ENCODE results near the gene CNKSR3. TPM values are rescaled to one million over a fixed set of nuclear protein-coding genes. Genes with fewer than 3 reads are reported as not detected.

CNKSR3 gene
- total and polyA plus RNA-seq, 2 experiments from 2014 or later = 1.9 to 5.7 TPM

- ATAC-seq (no peak), DNase-seq (ENCODE audit: low spot score) (no peak)
- no peaks in the 10 kb centered on the region for H3K36me3 ChIP-seq (ENCODE audit: insufficient read depth)
- no peaks in the 10 kb centered on the region for H3K79me2 ChIP-seq (replicated peaks; ENCODE audit: insufficient read depth)
- H2AFZ ChIP-seq = no peak overlapping the region
- no peaks in the 10 kb centered on the region for H3F3A ChIP-seq (replicated peaks; ENCODE audit: low read depth)
- H4K20me1 ChIP-seq (replicated peaks; ENCODE audit: insufficient read depth) = no peaks in the 10 kb centered on the region
- Mint-ChIP-seq H3K27ac (no peak overlapping the region), H3K9me3 (no peaks in the 10 kb centered on the region), H3K4me1 (no peaks in the 10 kb centered on the region; the same call in 2 of the 3 replicates), H3K27me3 (ENCODE audit: insufficient read depth, low read depth, poor library complexity) (no peaks in the 10 kb centered on the region), H3K36me3 (ENCODE audit: low read depth) (no peaks in the 10 kb centered on the region), H3K4me3 (no peak overlapping the region)
- H3K27ac ChIP-seq (ENCODE audit: low read depth) = no peak overlapping the region
- no peak overlapping the region for H3K4me2 ChIP-seq
- TF ChIP-seq CREB1 (CRISPR knock-in tag; IDR thresholded peaks at IDR 0.05; ENCODE audit: low read depth) = no peak
- no peak for TF ChIP-seq EZH2 (IDR thresholded peaks at IDR 0.05; ENCODE audit: low read depth, unreplicated experiment)
- no peak for TF ChIP-seq POLR2AphosphoS5 (IDR thresholded peaks at IDR 0.05; ENCODE audit: low read depth)
- TF ChIP-seq NANOG (IDR thresholded peaks at IDR 0.05; ENCODE audit: borderline replicate concordance) = no peak
- TF ChIP-seq CTCF (conservative IDR thresholded peaks at IDR 0.05; ENCODE audit: low read depth in 2 of 2) = no peak
- no peak for TF ChIP-seq ZNF114 (CRISPR knock-in tag; IDR thresholded peaks at IDR 0.05)
- no peak for TF ChIP-seq ZNF331 (CRISPR knock-in tag; IDR thresholded peaks at IDR 0.05; ENCODE audit: low read depth)
- TF ChIP-seq EZH2phosphoT487 (IDR thresholded peaks at IDR 0.05; ENCODE audit: unreplicated experiment) = no peak
- no peak for TF ChIP-seq ETS1 (IDR thresholded peaks at IDR 0.05)
- TF ChIP-seq ZNF462 (CRISPR knock-in tag; IDR thresholded peaks at IDR 0.05) = no peak
- no peak for TF ChIP-seq REST (IDR thresholded peaks at IDR 0.05; ENCODE audit: unreplicated experiment)
- no peak for TF ChIP-seq STAT1 (IDR thresholded peaks at IDR 0.05; ENCODE audit: unreplicated experiment)
- no peak for TF ChIP-seq JUNB (IDR thresholded peaks at IDR 0.05; ENCODE audit: unreplicated experiment)
- H3K4me1 ChIP-seq (ENCODE audit: insufficient read depth) = no peaks in the 10 kb centered on the region
- H3K27me3 ChIP-seq (ENCODE audit: insufficient read depth) = no peaks in the 10 kb centered on the region
- no peak overlapping the region for H3K4me3 ChIP-seq
- 0 out of 2 replicates have a peak, but pooled peaks cover 11% of the 10 kb centered on the region for H3K9me2 ChIP-seq (ENCODE audit: insufficient read depth)
Measured at GRCh38 chr6:154386848-154387717, 123.4 kb downstream of the CNKSR3 start.

Data from GM23338 (cell line).